Stomach (tissue), 9 donors: Measurements from ENCODE around the gene FAM107B. TPM values are rescaled to one million over a fixed set of nuclear protein-coding genes. Genes with fewer than 3 reads are reported as not detected.

Experiments used
- DNase-seq, 2 donors: peaks; one replicate each; pipeline versions ENCODE4 v3.0.0 to v3.0.0-alpha.2; 2013 to 2019
- H3K27ac ChIP-seq, 5 donors: fragments of 200-600 bp in 4 of 5; sonication (generic) in 4 of 5; one replicate each; pipeline ENCODE4 v1.5.1; 2013 to 2019; ENCODE audit warnings: mild to moderate bottlenecking in 1 of 5, moderate library complexity in 1 of 5
- H3K27me3 ChIP-seq, 3 donors: fragments of 200-600 bp; sonication (generic); one replicate each; pipeline ENCODE4 v1.5.1; 2017 to 2019; ENCODE audit warnings: mixed run types in 1 of 3
- H3K36me3 ChIP-seq, 4 donors: fragments of 200-600 bp; sonication (generic); 1 replicate in 3 of 4; 2 replicates in 1 of 4; pipeline ENCODE4 v1.5.1; 2016 to 2019
- H3K4me1 ChIP-seq, 4 donors: fragments of 200-600 bp; sonication (generic); one replicate each; pipeline ENCODE4 v1.5.1; 2016 to 2019
- H3K4me3 ChIP-seq, 4 donors: fragments of 200-600 bp; sonication (generic) in 3 of 4; one replicate each; pipeline ENCODE4 v1.5.1; 2016 to 2019; ENCODE audit warnings: mild to moderate bottlenecking in 1 of 4
- H3K9me3 ChIP-seq, 4 donors: fragments of 200-600 bp; sonication (generic); one replicate each; pipeline ENCODE4 v1.5.1; 2016 to 2019
- EP300 ChIP-seq: sonication (generic); formaldehyde crosslinking; IDR thresholded peaks from one replicate; pipeline ENCODE4 v1.6.1; 2017; ENCODE audit warnings: antibody characterized with exemption
- POLR2A ChIP-seq, 4 donors: fragments of 450-650 bp; IDR thresholded peaks; one replicate each; pipeline ENCODE4 v1.6.1; 2016; ENCODE audit warnings: antibody characterized with exemption in 4 of 4, control low read depth in 2 of 4, mild to moderate bottlenecking in 1 of 4, moderate library complexity in 1 of 4
- POLR2AphosphoS5 ChIP-seq, 3 donors: sonication (generic); formaldehyde crosslinking; IDR thresholded peaks; one replicate each; pipeline ENCODE4 v1.6.1; 2016; ENCODE audit warnings: antibody characterized with exemption in 3 of 3
- WGBS, 5 donors: extraction: QIAGEN DNeasy Blood & Tissue Kit in 3 of 5; methylation state at CpG; one replicate each; pipeline versions ENCODE4 v1.1.5 to v1.1.7; 2013 to 2018; 5-methylcytosine and 5-hydroxymethylcytosine counted together
- intact Hi-C: fragments of 100-400 bp; cut with DNase I; formaldehyde crosslinking; loops from one replicate; pipeline ENCODE4 v1.15.1; 2023; ENCODE audit warnings: low total_unique reads
- polyA plus RNA-seq, 3 donors: library from polyadenylated mRNA; stranded (reverse); fragments of 200-250 nt; gene quantifications; one replicate each; pipeline ENCODE4 v1.2.3, GENCODE V29; 2013
- total RNA-seq, 5 donors: library from RNA; depleted of rRNA; stranded (reverse); fragments of >200 nt; gene quantifications; one replicate each; pipeline versions ENCODE4 v1.1.0 to v1.2.3, GENCODE V29; 2014 to 2016
- TF ChIP-seq, protein P1 (sequence below), 7 experiments: fragments of 450-650 bp in 4 of 7; fragments of 200-600 bp in 3 of 7; sonication (generic) in 3 of 7; IDR thresholded peaks; one replicate each; pipeline ENCODE4 v1.5.1; 2016 to 2019; ENCODE audit warnings: antibody characterized with exemption in 7 of 7, control low read depth in 2 of 7, mild to moderate bottlenecking in 1 of 7
- donor health status: healthy with polysubstance abuse.
- donor health status: Bipolar disorder and iron deficiency.
- donor health status: healthy.

FAM107B gene
- total and polyA plus RNA-seq, 8 donors = 18.7 to 397 (median 160) TPM

DNA sequence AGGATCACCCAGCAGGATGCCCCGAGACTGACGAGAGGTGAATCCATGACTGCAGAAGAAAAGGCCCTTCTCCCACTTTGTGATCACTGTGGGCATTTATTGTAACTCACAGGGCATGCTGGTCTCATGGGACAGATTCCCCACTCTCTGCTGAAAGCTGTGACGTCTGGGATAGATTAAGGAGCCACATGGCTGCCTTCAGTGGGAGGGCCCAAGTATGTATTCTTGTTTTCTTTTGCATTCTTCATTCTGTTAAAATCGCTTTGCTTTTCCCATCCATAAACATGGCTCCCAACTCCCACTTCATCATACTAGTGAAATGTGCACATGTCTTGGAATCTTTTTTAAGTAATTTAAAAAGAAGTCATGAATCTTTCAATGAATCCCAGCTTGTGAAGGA, 67.2 kb downstream of the FAM107B start:
- DNase-seq = no peak
- Histone ChIP-seq H3K4me3 (no peak overlapping the region), H3K4me1 (peaks cover 0 to 4% (median 1%) of the 10 kb centered on the region in 4 donors), H3K36me3 (no peaks in the 10 kb centered on the region), H3K27me3 (no peaks in the 10 kb centered on the region), H3K27ac (no peak overlapping the region), H3K9me3 (no peaks in the 10 kb centered on the region)
- TF ChIP-seq POLR2A (IDR thresholded peaks at IDR 0.05) = no peak
- TF ChIP-seq, protein P1, sequence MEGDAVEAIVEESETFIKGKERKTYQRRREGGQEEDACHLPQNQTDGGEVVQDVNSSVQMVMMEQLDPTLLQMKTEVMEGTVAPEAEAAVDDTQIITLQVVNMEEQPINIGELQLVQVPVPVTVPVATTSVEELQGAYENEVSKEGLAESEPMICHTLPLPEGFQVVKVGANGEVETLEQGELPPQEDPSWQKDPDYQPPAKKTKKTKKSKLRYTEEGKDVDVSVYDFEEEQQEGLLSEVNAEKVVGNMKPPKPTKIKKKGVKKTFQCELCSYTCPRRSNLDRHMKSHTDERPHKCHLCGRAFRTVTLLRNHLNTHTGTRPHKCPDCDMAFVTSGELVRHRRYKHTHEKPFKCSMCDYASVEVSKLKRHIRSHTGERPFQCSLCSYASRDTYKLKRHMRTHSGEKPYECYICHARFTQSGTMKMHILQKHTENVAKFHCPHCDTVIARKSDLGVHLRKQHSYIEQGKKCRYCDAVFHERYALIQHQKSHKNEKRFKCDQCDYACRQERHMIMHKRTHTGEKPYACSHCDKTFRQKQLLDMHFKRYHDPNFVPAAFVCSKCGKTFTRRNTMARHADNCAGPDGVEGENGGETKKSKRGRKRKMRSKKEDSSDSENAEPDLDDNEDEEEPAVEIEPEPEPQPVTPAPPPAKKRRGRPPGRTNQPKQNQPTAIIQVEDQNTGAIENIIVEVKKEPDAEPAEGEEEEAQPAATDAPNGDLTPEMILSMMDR (IDR thresholded peaks at IDR 0.05) = no peak
- intact Hi-C loops = no loop called here
- WGBS, 5 donors = 83 to 93% (median 87%) methylated on average over 4 of the region's 4 CpGs

DNA sequence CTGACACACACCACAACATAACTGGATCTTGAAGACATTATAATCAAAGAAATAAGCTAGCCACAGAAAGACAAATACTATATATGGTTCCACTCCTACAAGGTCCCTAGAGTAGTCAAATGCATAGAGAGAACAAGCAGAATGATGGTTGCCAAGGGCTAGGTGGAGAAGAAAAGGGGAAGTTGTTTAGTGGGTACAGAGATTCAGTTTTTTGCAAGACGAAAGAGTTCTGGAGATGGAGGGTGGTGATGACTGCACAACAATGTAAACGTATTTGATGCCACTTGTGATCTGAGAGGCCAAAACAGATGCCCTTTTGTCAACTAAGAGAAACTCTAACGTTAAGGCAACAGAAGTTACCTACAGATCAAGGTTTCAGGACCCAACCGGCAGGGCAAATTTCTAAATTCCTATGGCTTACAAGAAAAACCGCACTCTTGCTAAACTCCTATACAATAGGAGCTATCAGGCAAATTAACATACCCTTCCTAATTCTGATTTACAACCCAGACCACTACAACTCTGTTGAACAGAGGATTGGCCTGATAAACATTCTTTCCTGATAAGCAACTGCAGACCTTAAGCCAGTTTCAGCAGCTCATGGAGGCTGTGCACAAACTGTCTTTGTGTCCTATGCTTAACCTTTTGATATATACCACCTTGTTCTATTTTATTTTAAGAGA, 69.0 kb downstream of the FAM107B start:
- DNase-seq = no peak
- no peak for TF ChIP-seq EP300
- TF ChIP-seq, protein P1 (IDR thresholded peaks at IDR 0.05) = no peak
- no peak for TF ChIP-seq POLR2A (IDR thresholded peaks at IDR 0.05)
- no peak for TF ChIP-seq POLR2AphosphoS5 (IDR thresholded peaks at IDR 0.05)
- 39 to 54% (median 43%) methylated on average over 5 of the region's 5 CpGs for WGBS, 5 donors
- Histone ChIP-seq H3K27me3 (no peaks in the 10 kb centered on the region), H3K9me3 (no peaks in the 10 kb centered on the region), H3K36me3 (no peaks in the 10 kb centered on the region), H3K4me1 (no peaks in the 10 kb centered on the region), H3K27ac (no peak overlapping the region), H3K4me3 (no peak overlapping the region)
- intact Hi-C loops = no loop called here

DNA sequence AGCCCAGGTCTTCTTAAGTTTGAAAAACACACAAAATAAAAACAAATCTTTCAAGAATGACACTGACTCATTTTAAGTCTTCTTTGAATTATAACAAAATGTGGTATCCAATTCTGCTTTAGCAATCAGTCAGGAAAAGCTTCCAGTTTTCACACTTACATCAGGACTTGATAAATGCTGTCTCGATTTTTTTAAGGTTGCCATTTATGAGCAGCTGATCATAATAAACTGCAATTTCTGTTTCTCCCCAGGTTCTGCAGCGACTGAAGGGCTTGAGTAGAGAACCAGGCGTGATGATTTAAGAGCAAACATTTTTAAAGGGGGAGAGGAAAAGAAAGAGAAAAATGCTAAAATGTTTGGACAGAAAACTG, 71.1 kb downstream of the FAM107B start:
- Histone ChIP-seq H3K4me1 (no peaks in the 10 kb centered on the region), H3K4me3 (no peak overlapping the region), H3K27me3 (no peaks in the 10 kb centered on the region), H3K27ac (no peak overlapping the region), H3K36me3 (no peaks in the 10 kb centered on the region), H3K9me3 (no peaks in the 10 kb centered on the region)
- intact Hi-C loops = no loop called here
- 87 to 93% (median 91%) methylated on average over 3 of the region's 3 CpGs for WGBS, 5 donors
- DNase-seq = no peak
- TF ChIP-seq EP300 (no peak), POLR2AphosphoS5 (IDR thresholded peaks at IDR 0.05) (no peak), POLR2A (IDR thresholded peaks at IDR 0.05) (no peak)
- TF ChIP-seq, protein P1 (IDR thresholded peaks at IDR 0.05) = no peak

DNA sequence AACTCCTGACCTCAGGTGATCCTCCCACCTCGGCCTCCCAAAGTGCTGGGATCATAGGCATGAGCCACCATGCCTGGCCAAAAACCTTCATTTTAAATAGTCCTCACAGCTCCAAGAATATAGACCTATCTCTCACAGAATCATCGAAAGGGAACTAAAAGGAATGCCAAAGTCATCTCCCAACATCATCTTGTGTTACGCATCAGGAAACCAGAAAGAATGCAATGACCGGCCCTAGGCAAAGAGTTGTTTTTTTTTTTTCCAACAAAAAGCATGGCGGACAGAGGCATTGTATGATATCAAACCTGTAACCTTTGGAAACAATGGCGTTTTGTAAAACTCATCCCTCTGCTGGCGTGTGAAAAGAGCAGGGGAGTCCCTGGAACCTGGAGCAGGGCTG, 73.2 kb downstream of the FAM107B start:
- DNase-seq = no peak
- no peaks in the 10 kb centered on the region for H3K27me3 ChIP-seq
- H3K4me1 ChIP-seq = peaks cover 0 to 6% (median 0%) of the 10 kb centered on the region in 4 donors
- H3K36me3 ChIP-seq = no peaks in the 10 kb centered on the region
- 93 to 96% (median 93%) methylated on average over 7 of the region's 7 CpGs for WGBS, 5 donors
- no peak overlapping the region for H3K27ac ChIP-seq
- intact Hi-C loops = no loop called here
- H3K9me3 ChIP-seq = no peaks in the 10 kb centered on the region
- H3K4me3 ChIP-seq = no peak overlapping the region
- TF ChIP-seq EP300 (no peak), POLR2A (IDR thresholded peaks at IDR 0.05) (no peak), POLR2AphosphoS5 (IDR thresholded peaks at IDR 0.05) (no peak)
- TF ChIP-seq, protein P1 (IDR thresholded peaks at IDR 0.05) = no peak
